GM12878 (cell line): Measurements from ENCODE around the gene ABCA3. TPM values are rescaled to one million over a fixed set of nuclear protein-coding genes. Genes with fewer than 3 reads are reported as not detected.

ENCODE experiments used
- ATAC-seq: fragments of 200-7000 bp; cut with Tn5 transposase; 3 replicates; pipeline ENCODE4 v1.9.1; 2020; ENCODE audit warnings: mild to moderate bottlenecking, moderate library complexity
- BruUV-seq: library from RNA; stranded (reverse); fragments of 400-500 nt; replicated peaks from 2 replicates; lab custom pipeline; 2021; lab: Mats Ljungman, UMichigan
- CTCF ChIA-PET: fragments of 300-600 bp; sonication (Branson Sonifier 250); formaldehyde crosslinking; extraction: SDS; loops from one replicate; lab custom pipeline; 2021; ENCODE audit warnings: inconsistent platforms; lab: Yijun Ruan, JAX
- POLR2A ChIA-PET: fragments of 350-600 bp; formaldehyde crosslinking; extraction: SDS; loops from one replicate; lab custom pipeline; 2021; ENCODE audit warnings: inconsistent platforms; lab: Charles Lee
- RAD21 ChIA-PET: fragments of 300-600 bp; sonication (Branson Sonifier 250); formaldehyde crosslinking; loops from one replicate; lab custom pipeline; 2023; ENCODE audit warnings: antibody characterized with exemption; ENCODE audit not compliant: unreplicated experiment; lab: Charles Lee
- SMC1A ChIA-PET: fragments of 300-600 bp; sonication (Branson Sonifier 250); formaldehyde crosslinking; loops from one replicate; lab custom pipeline; 2023; ENCODE audit not compliant: unreplicated experiment, uncharacterized antibody; lab: Charles Lee
- DNase-seq: peaks from one replicate; pipeline ENCODE4 v3.0.0-alpha.2; 2011; ENCODE audit warnings: low read depth, low spot score
- FAIRE-seq: peaks from 3 replicates; lab custom pipeline; 2011; peaks lifted over from hg19 to GRCh38; lab: Jason Lieb, UNC
- H2AFZ ChIP-seq: 2 replicates; pipeline ENCODE4 v1.6.0; 2011; ENCODE audit warnings: low read depth, low read length, control low read depth; ENCODE audit not compliant: control insufficient read depth
- H3K27ac ChIP-seq: 2 replicates; pipeline ENCODE4 v1.5.1; 2011; ENCODE audit warnings: control low read depth; ENCODE audit not compliant: control insufficient read depth, insufficient read depth
- H3K27me3 ChIP-seq, 2 experiments: replicated peaks in 1 of 2; 2 replicates each; pipeline versions ENCODE4 v1.6.0 to v1.6.1; 2011; ENCODE audit warnings: low read length in 1 of 2; ENCODE audit not compliant: control insufficient read depth in 2 of 2, insufficient read depth in 2 of 2
- H3K36me3 ChIP-seq, 2 experiments: 2 replicates each; pipeline ENCODE4 v1.5.1; 2011; ENCODE audit warnings: low read length in 1 of 2; ENCODE audit not compliant: control insufficient read depth in 2 of 2, insufficient read depth in 2 of 2
- H3K4me1 ChIP-seq: 2 replicates; pipeline ENCODE4 v1.6.1; 2011; ENCODE audit warnings: mild to moderate bottlenecking, low read length, moderate library complexity, mixed read lengths; ENCODE audit not compliant: control insufficient read depth, insufficient read depth
- H3K4me2 ChIP-seq: 2 replicates; pipeline ENCODE4 v1.6.0; 2011; ENCODE audit warnings: control low read depth; ENCODE audit not compliant: control insufficient read depth, insufficient read depth
- H3K4me3 ChIP-seq: fragments of 200-600 bp; sonication (generic); 2 replicates; pipeline ENCODE4 v1.5.1; 2016
- H3K79me2 ChIP-seq: 2 replicates; pipeline ENCODE4 v1.6.0; 2011; ENCODE audit warnings: low read length; ENCODE audit not compliant: control insufficient read depth, insufficient read depth
- H3K9ac ChIP-seq: 2 replicates; pipeline ENCODE4 v1.8.0; 2011; ENCODE audit warnings: low read length, control low read depth, mixed read lengths; ENCODE audit not compliant: control insufficient read depth, insufficient read depth
- H3K9me3 ChIP-seq: replicated peaks from 3 replicates; pipeline ENCODE4 v1.5.1; 2011; ENCODE audit warnings: mild to moderate bottlenecking, low read length; ENCODE audit not compliant: control insufficient read depth, insufficient read depth
- H4K20me1 ChIP-seq: 2 replicates; pipeline ENCODE4 v1.6.0; 2011; ENCODE audit not compliant: control insufficient read depth, insufficient read depth
- CBFB ChIP-seq: IDR thresholded peaks from 2 replicates; pipeline ENCODE4 v1.6.1; 2016; ENCODE audit warnings: antibody characterized with exemption, low read depth
- CBX3 ChIP-seq: fragments of 200-600 bp; sonication (generic); IDR thresholded peaks from 2 replicates; pipeline ENCODE4 v1.6.1; 2016; ENCODE audit warnings: low read depth, borderline replicate concordance
- ETV6 ChIP-seq, 2 experiments: fragments of 450-650 bp in 1 of 2; IDR thresholded peaks in 1 of 2; conservative IDR thresholded peaks in 1 of 2; 2 replicates each; pipeline ENCODE4 v1.6.1; 2014; ENCODE audit warnings: antibody characterized with exemption in 1 of 2, borderline replicate concordance in 1 of 2, low read depth in 1 of 2, mild to moderate bottlenecking in 1 of 2, moderate library complexity in 1 of 2
- IKZF1 ChIP-seq: fragments of 450-650 bp; conservative IDR thresholded peaks from 2 replicates; pipeline ENCODE4 v1.6.1; 2017; ENCODE audit warnings: antibody characterized with exemption, mild to moderate bottlenecking
- IRF4 ChIP-seq: IDR thresholded peaks from 2 replicates; pipeline ENCODE4 v1.6.1; 2011; ENCODE audit warnings: low read depth, low read length
- IRF5 ChIP-seq: fragments of 450-650 bp; IDR thresholded peaks from 2 replicates; pipeline ENCODE4 v1.6.1; 2017; ENCODE audit warnings: borderline replicate concordance
- RB1 ChIP-seq: fragments of 450-650 bp; formaldehyde crosslinking; IDR thresholded peaks from 2 replicates; pipeline ENCODE4 v1.6.1; 2017; ENCODE audit warnings: mild to moderate bottlenecking, borderline replicate concordance
- RELA ChIP-seq: fragments of 450-650 bp; IDR thresholded peaks from 2 replicates; pipeline ENCODE4 v1.8.0; 2014; ENCODE audit warnings: borderline replicate concordance; ENCODE audit not compliant: partially characterized antibody
- SIX5 ChIP-seq: IDR thresholded peaks from 2 replicates; pipeline ENCODE4 v1.6.1; 2011; ENCODE audit warnings: mild to moderate bottlenecking, low read depth, low read length, moderate library complexity; ENCODE audit not compliant: severe bottlenecking
- STAT3 ChIP-seq: IDR thresholded peaks from 2 replicates; pipeline ENCODE4 v1.6.1; 2011; ENCODE audit warnings: low read depth, low read length, improper control_type of control experiment
- WRNIP1 ChIP-seq: IDR thresholded peaks from 2 replicates; pipeline ENCODE4 v1.6.1; 2011; ENCODE audit warnings: low read depth, low read length, improper control_type of control experiment, borderline replicate concordance
- ZBTB4 ChIP-seq: fragments of 450-650 bp; formaldehyde crosslinking; IDR thresholded peaks from 2 replicates; pipeline ENCODE4 v1.4.0; 2022; ENCODE audit warnings: mild to moderate bottlenecking, moderate library complexity
- WGBS: methylation state at CpG from one replicate; pipeline ENCODE4 v1.1.6; 2016; ENCODE audit warnings: low lambda C conversion rate; ENCODE audit not compliant: insufficient replicate concordance, insufficient coverage; ENCODE audit errors: missing lambda C conversion rate; 5-methylcytosine and 5-hydroxymethylcytosine counted together
- in situ Hi-C: fragments of 300-500 bp; cut with MboI; formaldehyde crosslinking; loops from 9 replicates; pipeline ENCODE4 v1.14.3; 2018; ENCODE audit warnings: mixed read lengths
- intact Hi-C: fragments of 100-400 bp; cut with micrococcal nuclease; formaldehyde crosslinking; loops from one replicate; pipeline ENCODE4 v1.14.2; 2022; ENCODE audit not compliant: unreplicated experiment
- polyA plus RNA-seq, 11 experiments: library from polyadenylated mRNA; depleted of rRNA in 4 of 11; unstranded in 6 of 11; stranded (reverse) in 5 of 11; fragments of >200 nt; fragmentation: Nextera tagmentation in 4 of 11; fragmentation: Illumina TruSeq in 1 of 11; extraction: Ambion mirVana in 4 of 11; extraction: Trizol in 1 of 11; gene quantifications; 1 replicate in 1 of 11; 2 replicates in 10 of 11; pipeline versions ENCODE4 v1.2.1 to v1.2.3, GENCODE V29; 2011 to 2016; ENCODE audit warnings: inconsistent platforms in 2 of 11, missing spikeins in 2 of 11, low read depth in 1 of 11
- total RNA-seq, 4 experiments: library from RNA; depleted of rRNA in 3 of 4; stranded (reverse); fragments of >200 nt in 3 of 4; fragmentation: Illumina TruSeq in 1 of 4; extraction: Trizol in 1 of 4; gene quantifications; 2 replicates each; pipeline versions ENCODE4 v1.2.1 to v1.2.3, GENCODE V29; 2013 to 2021

ABCA3 gene
- total and polyA plus RNA-seq, 10 of the 15 experiments (the other 5 are each of a cell fraction or from before 2014, with no cell fraction given), result 0.71 to 17.6 (median 6.7) TPM

DNA sequence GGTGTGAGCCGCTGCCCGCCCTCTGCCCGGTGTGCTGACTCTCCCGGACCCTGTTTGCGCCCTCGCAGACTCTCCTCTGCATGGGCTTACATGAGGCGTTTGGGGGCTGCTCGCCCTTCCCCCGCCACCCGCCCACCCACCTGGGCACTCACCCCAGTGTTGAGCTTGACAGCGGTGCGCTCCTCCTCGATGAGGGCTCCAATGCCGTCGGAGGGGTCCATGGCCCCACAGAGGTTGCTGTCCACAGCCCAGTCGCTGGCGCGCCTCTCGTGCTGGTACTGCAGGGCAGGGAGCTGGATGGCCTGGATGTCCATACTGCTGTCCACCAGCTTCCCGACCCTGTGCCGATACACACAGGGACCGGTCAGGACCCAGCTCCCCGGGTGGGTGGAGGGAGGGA, 51.2 kb downstream of the ABCA3 start:
- H3K36me3 ChIP-seq, result no peaks in the 10 kb centered on the region
- H2AFZ ChIP-seq, result no peak overlapping the region
- ChIA-PET SMC1A (no interaction called here), POLR2A (interaction anchor here (0.5 to 0.6 kb wide), 4 partner anchors 26 to 255 kb away, joined by 3 to 6 read pairs (median 4); no protein-coding TSS in a partner anchor), CTCF (no interaction called here), RAD21 (interaction anchor here (0.7 kb wide), 1 partner anchor 13 kb away, joined by 3 read pairs; no protein-coding TSS in a partner anchor)
- H3K27me3 ChIP-seq, result no peaks in the 10 kb centered on the region; a peak in 1 of 4 replicates
- intact Hi-C loops (no loop called here), in situ Hi-C loops (no loop called here)
- H3K79me2 ChIP-seq, result no peaks in the 10 kb centered on the region
- DNase-seq (no peak), FAIRE-seq (no peak), ATAC-seq (no peak)
- H3K9ac ChIP-seq, result no peak overlapping the region
- no peak for TF ChIP-seq IRF4
- TF ChIP-seq SIX5, result no peak
- TF ChIP-seq STAT3, result no peak
- TF ChIP-seq ZBTB4 (CRISPR knock-in tag), result no peak
- no peak for TF ChIP-seq CBX3
- TF ChIP-seq RELA, result no peak
- no peak for TF ChIP-seq IKZF1
- no peak for TF ChIP-seq IRF5
- no peak for TF ChIP-seq ETV6 (conservative IDR thresholded peaks at IDR 0.05 in 1 of 2, IDR thresholded peaks at IDR 0.05 in 1 of 2; ENCODE audit: borderline replicate concordance in 1 of 2, low read depth in 1 of 2)
- no peak for TF ChIP-seq RB1
- no peak for TF ChIP-seq CBFB
- TF ChIP-seq WRNIP1, result no peak
- H3K27ac ChIP-seq, result no peak overlapping the region
- 78% methylated on average over 23 of the region's 23 CpGs for WGBS
- no peaks in the 10 kb centered on the region for H3K9me3 ChIP-seq
- H3K4me1 ChIP-seq, result no peaks in the 10 kb centered on the region
- no peak overlapping the region for H3K4me2 ChIP-seq
- H4K20me1 ChIP-seq, result no peaks in the 10 kb centered on the region
- BruUV-seq, result no TSS peak
- H3K4me3 ChIP-seq, result no peak overlapping the region
